ENCODE results near the gene HIGD1B. TPM values are rescaled to one million over a fixed set of nuclear protein-coding genes. Genes with fewer than 3 reads are reported as not detected.
A peak's percentile ranks its signal among the peaks of the same experiment; 100 is the strongest.

HIGD1B gene
- total and polyA plus RNA-seq, 2 donors (not counting 1 experiment from before 2014, with no cell fraction given), result not detected

DNA sequence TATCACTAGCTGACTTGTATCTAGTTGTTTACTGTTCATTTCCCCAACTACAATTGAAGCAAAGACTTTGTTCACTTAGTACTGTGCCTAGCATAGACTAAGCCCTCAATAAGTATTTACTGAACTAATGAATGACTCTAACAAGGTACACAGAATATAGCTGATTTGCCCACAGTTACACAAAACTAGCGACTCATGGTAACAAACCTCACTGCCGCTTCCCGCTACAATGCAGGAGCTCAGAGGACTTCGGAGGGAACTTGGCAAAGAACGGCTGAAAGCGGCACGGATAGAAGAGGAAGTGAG is 51.0 kb downstream of the HIGD1B start:
- peak overlapping the region; percentile 83 for H3K4me2 ChIP-seq (replicated peaks; ENCODE audit: low read depth, low read length, poor library complexity, severe bottlenecking)
- Mint-ChIP-seq H3K9me3 (ENCODE audit: insufficient read depth) (no peaks in the 10 kb centered on the region), H3K4me1 (peaks cover 29% of the 10 kb centered on the region), H3K4me3 (peak overlapping the region; percentile 98), H3K27me3 (no peaks in the 10 kb centered on the region), H3K27ac (peak overlapping the region; percentile 100)
- no peak for DNase-seq
- peak overlapping the region; percentile 77 to 98 (median 88) for H3K4me3 ChIP-seq (ENCODE audit: control extremely low read depth in 1 of 5, extremely low read depth in 1 of 5, insufficient read depth in 1 of 5, low read depth in 2 of 5, low read length in 4 of 5)
- no peak for TF ChIP-seq EZH2 (IDR thresholded peaks at IDR 0.05; ENCODE audit: borderline replicate concordance, insufficient read depth, low read depth, low read length, poor library complexity, severe bottlenecking)
- TF ChIP-seq, protein P1, sequence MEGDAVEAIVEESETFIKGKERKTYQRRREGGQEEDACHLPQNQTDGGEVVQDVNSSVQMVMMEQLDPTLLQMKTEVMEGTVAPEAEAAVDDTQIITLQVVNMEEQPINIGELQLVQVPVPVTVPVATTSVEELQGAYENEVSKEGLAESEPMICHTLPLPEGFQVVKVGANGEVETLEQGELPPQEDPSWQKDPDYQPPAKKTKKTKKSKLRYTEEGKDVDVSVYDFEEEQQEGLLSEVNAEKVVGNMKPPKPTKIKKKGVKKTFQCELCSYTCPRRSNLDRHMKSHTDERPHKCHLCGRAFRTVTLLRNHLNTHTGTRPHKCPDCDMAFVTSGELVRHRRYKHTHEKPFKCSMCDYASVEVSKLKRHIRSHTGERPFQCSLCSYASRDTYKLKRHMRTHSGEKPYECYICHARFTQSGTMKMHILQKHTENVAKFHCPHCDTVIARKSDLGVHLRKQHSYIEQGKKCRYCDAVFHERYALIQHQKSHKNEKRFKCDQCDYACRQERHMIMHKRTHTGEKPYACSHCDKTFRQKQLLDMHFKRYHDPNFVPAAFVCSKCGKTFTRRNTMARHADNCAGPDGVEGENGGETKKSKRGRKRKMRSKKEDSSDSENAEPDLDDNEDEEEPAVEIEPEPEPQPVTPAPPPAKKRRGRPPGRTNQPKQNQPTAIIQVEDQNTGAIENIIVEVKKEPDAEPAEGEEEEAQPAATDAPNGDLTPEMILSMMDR (IDR thresholded peaks at IDR 0.05), result no peak
- H3K27me3 ChIP-seq (replicated peaks in 1 of 4; ENCODE audit: control extremely low read depth in 1 of 4, control insufficient read depth in 3 of 4, insufficient read depth in 4 of 4, low read length in 3 of 4), result peaks cover 0 to 3% (median 0%) of the 10 kb centered on the region in 4 experiments
- peaks cover 9 to 16% of the 10 kb centered on the region in 2 experiments for H3K36me3 ChIP-seq (replicated peaks in 1 of 2; ENCODE audit: control extremely low read depth in 1 of 2, control insufficient read depth in 1 of 2, extremely low read depth in 1 of 2, insufficient read depth in 2 of 2, low read length in 1 of 2)
- POLR2A ChIA-PET, result interaction anchor here (0.7 to 2.1 kb wide), 4 partner anchors 162 to 331 kb away, joined by 3 to 9 read pairs (median 4); partner anchors contain the start of genes HEXIM1 and NMT1
- H3K79me2 ChIP-seq (ENCODE audit: control insufficient read depth, insufficient read depth, low read length), result peaks cover 55% of the 10 kb centered on the region
- CTCF ChIA-PET, result interaction anchor here (1.0 to 2.2 kb wide), 7 partner anchors 20 to 299 kb away, joined by 3 to 9 read pairs (median 4); no protein-coding TSS in a partner anchor
- ATAC-seq (ENCODE audit: low read depth), result no peak
- H3K4me1 ChIP-seq (ENCODE audit: control insufficient read depth in 2 of 2, insufficient read depth in 2 of 2, low read length in 2 of 2), result peaks cover 13 to 23% of the 10 kb centered on the region in 2 donors
- intact Hi-C loops (cut with micrococcal nuclease), result loop anchor here (1.0 kb wide), 4 partner anchors 49 to 190 kb away; partner anchors contain the start of genes C1QL1, DBF4B, KIF18B and NMT1
- peak overlapping the region; percentile 83 for H2AFZ ChIP-seq (ENCODE audit: insufficient read depth, low read depth, low read length, poor library complexity, severe bottlenecking)
- peak overlapping the region; percentile 92 for H3K9ac ChIP-seq (ENCODE audit: low read length)
- H3K9me3 ChIP-seq (ENCODE audit: control extremely low read depth in 1 of 3, control insufficient read depth in 2 of 3, insufficient read depth in 1 of 3, low read length in 2 of 3), result no peaks in the 10 kb centered on the region
- H3K27ac ChIP-seq (ENCODE audit: low read length in 2 of 2), result peak overlapping the region; percentile 98 to 100
- 2% methylated on average over 6 of the region's 7 CpGs for WGBS (ENCODE audit: insufficient coverage)
- H4K20me1 ChIP-seq (ENCODE audit: control insufficient read depth, insufficient read depth, low read length, poor library complexity, severe bottlenecking), result peaks cover 16% of the 10 kb centered on the region

All from B cell (primary cell).